ENCODE results near the gene SPDYE17. TPM values are rescaled to one million over a fixed set of nuclear protein-coding genes. Genes with fewer than 3 reads are reported as not detected.
A peak's percentile ranks its signal among the peaks of the same experiment; 100 is the strongest.
"Not testable (repeated sequence)": the region's sequence is repeated elsewhere in the genome, so short reads cannot be mapped to it uniquely, and the experiment has no call there.

Gene SPDYE17
- total RNA-seq, 1 donor: not detected

DNA sequence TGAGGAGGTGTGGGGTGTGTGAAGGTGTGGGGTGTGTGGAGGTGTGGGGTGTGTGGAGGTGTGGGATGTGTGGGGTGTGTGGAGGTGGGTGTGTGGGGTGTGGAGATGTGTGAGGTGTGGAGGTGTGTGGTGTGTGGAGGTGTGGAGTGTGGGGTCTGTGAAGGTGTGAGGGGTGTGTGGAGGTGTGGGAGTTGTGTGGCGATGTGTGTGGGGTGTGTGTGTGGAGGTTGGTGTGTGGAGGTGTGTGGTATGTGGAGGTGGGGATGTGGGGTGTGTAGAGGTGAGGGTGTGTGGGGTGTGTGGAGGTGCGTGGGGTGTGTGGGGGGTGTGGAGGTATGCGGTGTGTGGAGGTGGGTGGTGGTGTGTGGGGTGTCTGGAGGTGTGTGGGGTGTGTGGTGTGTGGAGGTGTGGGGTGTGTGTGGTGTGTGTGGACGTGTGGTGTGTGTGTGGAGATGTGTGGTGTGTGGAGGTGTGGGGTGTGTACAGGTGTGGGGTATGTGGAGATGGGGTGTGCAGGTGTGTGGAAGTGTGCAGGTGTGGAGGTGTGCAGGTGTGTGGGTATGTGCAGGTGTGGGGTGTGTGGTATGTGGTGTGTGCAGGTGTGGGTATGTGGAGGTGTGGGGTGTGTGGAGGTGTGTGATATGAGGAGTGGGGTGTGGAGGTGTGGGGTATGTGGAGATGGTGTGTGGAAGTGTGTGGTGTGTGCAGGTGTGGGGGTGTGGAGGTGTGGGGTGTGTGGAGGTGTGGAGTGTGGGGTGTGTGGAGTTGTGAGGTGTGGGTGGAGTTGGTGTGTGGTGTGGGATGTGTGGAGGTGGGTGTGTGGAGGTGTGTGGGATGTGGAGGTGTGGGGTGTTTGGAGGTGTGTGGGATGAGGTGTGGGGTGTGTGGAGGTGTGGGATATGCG is 34.5 kb downstream of the SPDYE17 start:
- H4K20me1 ChIP-seq (ENCODE audit: insufficient read depth, low read length): no peaks in the 10 kb centered on the region
- H3K4me3 ChIP-seq (ENCODE audit: insufficient read depth, low read length): no peak overlapping the region
- TF ChIP-seq CTCF (IDR thresholded peaks at IDR 0.05; ENCODE audit: extremely low read depth, low read depth, low read length): no peak
- no peaks in the 10 kb centered on the region for H3K4me1 ChIP-seq (ENCODE audit: insufficient read depth, low read length)
- H3K36me3 ChIP-seq (ENCODE audit: insufficient read depth, low read length): no peaks in the 10 kb centered on the region
- H3K4me2 ChIP-seq (ENCODE audit: insufficient read depth, low read length): no peak overlapping the region
- H3K27ac ChIP-seq (ENCODE audit: low read depth, low read length): no peak overlapping the region
- peak; percentile 66 for DNase-seq (ENCODE audit: insufficient read length, low spot score, missing footprints)
- no peaks in the 10 kb centered on the region for H3K79me2 ChIP-seq (ENCODE audit: insufficient read depth, low read length)
- H3K9me3 ChIP-seq (ENCODE audit: low read depth, low read length): no peaks in the 10 kb centered on the region
- H2AFZ ChIP-seq (ENCODE audit: low read length): no peak overlapping the region
- no peaks in the 10 kb centered on the region for H3K27me3 ChIP-seq (ENCODE audit: insufficient read depth, low read length)

DNA sequence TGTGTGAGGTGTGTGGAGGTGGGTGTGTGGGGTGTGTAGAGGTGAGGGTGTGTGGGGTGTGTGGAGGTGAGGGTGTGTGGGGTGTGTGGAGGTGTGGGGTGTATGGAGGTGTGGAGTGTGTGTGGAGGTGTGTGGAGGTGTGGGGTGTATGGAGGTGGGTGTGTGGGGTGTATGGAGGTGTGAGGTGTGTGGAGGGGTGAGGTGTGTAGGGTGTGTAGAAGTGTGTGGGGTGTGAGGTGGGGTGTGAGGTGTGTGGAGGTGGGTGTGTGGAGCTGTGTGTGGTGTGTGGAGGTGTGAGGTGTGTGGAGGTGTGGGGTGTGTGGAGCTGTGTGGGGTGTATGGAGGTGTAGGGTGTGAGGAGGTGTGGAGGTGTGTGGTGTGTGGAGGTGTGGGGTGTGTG is 35.2 kb downstream of the SPDYE17 start:
- H3K4me1 ChIP-seq (ENCODE audit: insufficient read depth, low read length); H3K9me3 ChIP-seq (ENCODE audit: low read depth, low read length); H3K4me3 ChIP-seq (ENCODE audit: insufficient read depth, low read length); H3K79me2 ChIP-seq (ENCODE audit: insufficient read depth, low read length); H3K36me3 ChIP-seq (ENCODE audit: insufficient read depth, low read length); H3K27ac ChIP-seq (ENCODE audit: low read depth, low read length); DNase-seq (ENCODE audit: insufficient read length, low spot score, missing footprints); H2AFZ ChIP-seq (ENCODE audit: low read length); H3K27me3 ChIP-seq (ENCODE audit: insufficient read depth, low read length); H4K20me1 ChIP-seq (ENCODE audit: insufficient read depth, low read length); H3K4me2 ChIP-seq (ENCODE audit: insufficient read depth, low read length): not testable (repeated sequence)

DNA sequence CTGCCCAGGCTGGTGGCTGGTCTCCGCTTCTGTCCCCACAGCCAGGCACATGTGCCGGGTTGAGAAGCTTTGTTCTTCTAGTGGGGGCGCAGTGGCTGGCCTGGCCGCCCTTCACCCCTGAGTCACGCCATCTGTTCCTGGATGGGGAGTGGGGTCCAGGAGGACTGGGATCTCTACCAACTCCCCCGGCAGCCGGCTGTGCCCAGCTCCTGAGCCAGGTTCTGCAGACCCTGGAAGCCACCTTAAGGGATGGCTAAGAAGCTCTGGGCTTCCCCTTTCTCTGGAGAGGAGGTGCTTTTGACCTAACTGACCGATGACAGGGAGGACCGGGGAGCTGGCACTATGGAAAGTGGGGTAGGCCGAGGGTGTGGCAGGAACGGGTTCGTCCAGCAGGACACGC is 37.9 kb downstream of the SPDYE17 start:
- H3K9me3 ChIP-seq (ENCODE audit: low read depth, low read length); H3K4me1 ChIP-seq (ENCODE audit: insufficient read depth, low read length); H3K27me3 ChIP-seq (ENCODE audit: insufficient read depth, low read length); H2AFZ ChIP-seq (ENCODE audit: low read length); H3K79me2 ChIP-seq (ENCODE audit: insufficient read depth, low read length); DNase-seq (ENCODE audit: insufficient read length, low spot score, missing footprints); H3K4me3 ChIP-seq (ENCODE audit: insufficient read depth, low read length); H3K4me2 ChIP-seq (ENCODE audit: insufficient read depth, low read length); H3K36me3 ChIP-seq (ENCODE audit: insufficient read depth, low read length); H4K20me1 ChIP-seq (ENCODE audit: insufficient read depth, low read length); H3K27ac ChIP-seq (ENCODE audit: low read depth, low read length): not testable (repeated sequence)

DNA sequence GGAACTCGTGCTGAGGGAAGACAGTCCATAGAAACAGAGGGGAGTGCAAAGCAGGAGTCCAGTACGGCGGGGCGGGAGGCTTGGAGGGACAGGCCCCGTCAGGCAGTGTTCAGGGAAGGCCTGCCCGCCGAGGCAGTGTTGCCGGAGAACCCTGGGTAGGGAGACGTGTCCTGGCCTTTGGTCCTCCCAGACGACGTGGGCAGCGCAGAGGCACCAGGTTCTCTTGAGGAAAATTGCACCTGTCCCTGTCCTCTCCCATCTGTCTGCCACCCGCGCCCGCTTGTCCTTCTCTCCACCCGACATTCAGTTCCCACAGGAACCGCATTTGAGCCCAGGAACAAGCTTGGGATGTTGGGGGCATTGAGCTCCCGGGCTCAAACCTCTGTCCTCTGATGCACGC is 38.3 kb downstream of the SPDYE17 start:
- DNase-seq (ENCODE audit: insufficient read length, low spot score, missing footprints); H2AFZ ChIP-seq (ENCODE audit: low read length): not testable (repeated sequence)

DNA sequence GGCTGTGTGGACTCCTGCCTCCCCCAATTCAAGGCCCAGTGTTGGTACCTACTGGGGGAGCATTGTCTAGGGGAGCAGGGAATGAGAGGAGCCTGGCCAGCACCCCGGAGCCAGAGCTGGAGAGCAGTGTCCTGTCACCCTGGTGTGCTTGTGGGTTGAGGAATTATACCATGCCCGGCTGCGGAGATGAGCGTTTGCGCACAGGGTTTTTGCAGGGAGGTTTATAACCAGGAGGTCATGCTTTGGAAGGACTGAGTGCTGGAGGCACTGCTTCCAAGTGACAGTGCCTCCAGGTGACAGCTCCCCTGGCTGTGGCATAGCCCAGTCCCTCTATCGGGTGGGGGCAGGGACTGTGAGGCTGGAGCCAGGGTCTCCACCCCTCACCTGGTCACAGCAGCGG is 39.3 kb downstream of the SPDYE17 start:
- H3K27me3 ChIP-seq (ENCODE audit: insufficient read depth, low read length); H3K4me2 ChIP-seq (ENCODE audit: insufficient read depth, low read length); H3K9me3 ChIP-seq (ENCODE audit: low read depth, low read length); H2AFZ ChIP-seq (ENCODE audit: low read length); H4K20me1 ChIP-seq (ENCODE audit: insufficient read depth, low read length); H3K36me3 ChIP-seq (ENCODE audit: insufficient read depth, low read length); H3K4me3 ChIP-seq (ENCODE audit: insufficient read depth, low read length); H3K79me2 ChIP-seq (ENCODE audit: insufficient read depth, low read length); H3K4me1 ChIP-seq (ENCODE audit: insufficient read depth, low read length); H3K27ac ChIP-seq (ENCODE audit: low read depth, low read length); DNase-seq (ENCODE audit: insufficient read length, low spot score, missing footprints): not testable (repeated sequence)

More for the DNA sequence above, 38.3 kb downstream of the SPDYE17 start:
- H3K79me2 ChIP-seq (ENCODE audit: insufficient read depth, low read length); H3K27me3 ChIP-seq (ENCODE audit: insufficient read depth, low read length); H3K4me2 ChIP-seq (ENCODE audit: insufficient read depth, low read length); H4K20me1 ChIP-seq (ENCODE audit: insufficient read depth, low read length); H3K9me3 ChIP-seq (ENCODE audit: low read depth, low read length); H3K4me3 ChIP-seq (ENCODE audit: insufficient read depth, low read length); H3K4me1 ChIP-seq (ENCODE audit: insufficient read depth, low read length); H3K27ac ChIP-seq (ENCODE audit: low read depth, low read length); H3K36me3 ChIP-seq (ENCODE audit: insufficient read depth, low read length): not testable (repeated sequence)

DNA sequence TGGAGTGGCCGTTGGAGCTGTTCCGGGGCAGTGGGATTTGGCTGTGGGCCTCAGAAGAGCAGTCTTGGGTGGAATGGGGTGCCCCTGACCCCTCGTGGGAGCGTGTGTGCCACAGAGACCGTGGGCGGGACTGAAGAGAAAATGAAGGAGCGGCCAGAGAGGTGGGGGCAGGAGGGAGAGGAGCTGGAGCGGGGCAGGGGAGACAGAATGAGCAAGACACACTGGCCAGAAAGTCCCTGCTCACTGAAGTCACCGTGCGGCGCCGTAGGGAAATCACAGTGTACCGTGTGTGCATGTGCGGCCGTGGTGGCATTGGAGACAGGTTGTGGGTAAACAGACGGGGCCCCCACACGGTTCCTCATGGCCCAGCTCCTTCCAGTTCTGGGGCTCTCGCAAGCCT is 40.0 kb downstream of the SPDYE17 start:
- H3K4me1 ChIP-seq (ENCODE audit: insufficient read depth, low read length); H3K79me2 ChIP-seq (ENCODE audit: insufficient read depth, low read length); H3K4me3 ChIP-seq (ENCODE audit: insufficient read depth, low read length); H3K27me3 ChIP-seq (ENCODE audit: insufficient read depth, low read length); H3K27ac ChIP-seq (ENCODE audit: low read depth, low read length); H2AFZ ChIP-seq (ENCODE audit: low read length); H3K36me3 ChIP-seq (ENCODE audit: insufficient read depth, low read length); H3K4me2 ChIP-seq (ENCODE audit: insufficient read depth, low read length); H4K20me1 ChIP-seq (ENCODE audit: insufficient read depth, low read length); H3K9me3 ChIP-seq (ENCODE audit: low read depth, low read length); DNase-seq (ENCODE audit: insufficient read length, low spot score, missing footprints): not testable (repeated sequence)

GRCh38 chr7:76990202-76990601 is 42.0 kb downstream of the SPDYE17 start:
- not testable (repeated sequence) for H3K4me1 ChIP-seq (ENCODE audit: insufficient read depth, low read length); H3K27me3 ChIP-seq (ENCODE audit: insufficient read depth, low read length); H3K9me3 ChIP-seq (ENCODE audit: low read depth, low read length); DNase-seq (ENCODE audit: insufficient read length, low spot score, missing footprints); H3K36me3 ChIP-seq (ENCODE audit: insufficient read depth, low read length); H3K4me3 ChIP-seq (ENCODE audit: insufficient read depth, low read length); H2AFZ ChIP-seq (ENCODE audit: low read length); H3K27ac ChIP-seq (ENCODE audit: low read depth, low read length); H3K79me2 ChIP-seq (ENCODE audit: insufficient read depth, low read length); H4K20me1 ChIP-seq (ENCODE audit: insufficient read depth, low read length); H3K4me2 ChIP-seq (ENCODE audit: insufficient read depth, low read length)

GRCh38 chr7:76985924-76986717 is 46.0 kb downstream of the SPDYE17 start:
- not testable (repeated sequence) for H3K9me3 ChIP-seq (ENCODE audit: low read depth, low read length); H3K79me2 ChIP-seq (ENCODE audit: insufficient read depth, low read length); H3K27me3 ChIP-seq (ENCODE audit: insufficient read depth, low read length); H4K20me1 ChIP-seq (ENCODE audit: insufficient read depth, low read length); H3K27ac ChIP-seq (ENCODE audit: low read depth, low read length); H3K4me2 ChIP-seq (ENCODE audit: insufficient read depth, low read length); H3K4me3 ChIP-seq (ENCODE audit: insufficient read depth, low read length); H3K4me1 ChIP-seq (ENCODE audit: insufficient read depth, low read length); H2AFZ ChIP-seq (ENCODE audit: low read length); DNase-seq (ENCODE audit: insufficient read length, low spot score, missing footprints); H3K36me3 ChIP-seq (ENCODE audit: insufficient read depth, low read length)

Measured in osteoblast (primary cell).